Endodermal cell (in vitro differentiated cells): ENCODE measurements around the gene THSD4. TPM values are rescaled to one million over a fixed set of nuclear protein-coding genes. Genes with fewer than 3 reads are reported as not detected.

Experiments used
- DNase-seq: peaks from one replicate; pipeline ENCODE4 v3.0.0-alpha.2; 2017
- H3K27ac ChIP-seq: 2 replicates; pipeline ENCODE4 v1.5.1; 2013; ENCODE audit warnings: mild to moderate bottlenecking, low read depth, low read length, moderate library complexity
- H3K27me3 ChIP-seq: 2 replicates; pipeline ENCODE4 v1.6.1; 2013; ENCODE audit warnings: mild to moderate bottlenecking, low read length, moderate library complexity; ENCODE audit not compliant: insufficient read depth, control insufficient read depth, poor library complexity, severe bottlenecking
- H3K36me3 ChIP-seq: 2 replicates; pipeline ENCODE4 v1.7.0; 2013; ENCODE audit warnings: mild to moderate bottlenecking, low read length, moderate library complexity; ENCODE audit not compliant: control insufficient read depth, insufficient read depth
- H3K4me1 ChIP-seq: one replicate; pipeline ENCODE4 v1.7.0; 2013; ENCODE audit warnings: low read length; ENCODE audit not compliant: control insufficient read depth, insufficient read depth
- H3K4me3 ChIP-seq: 2 replicates; pipeline ENCODE4 v1.5.1; 2013; ENCODE audit warnings: mild to moderate bottlenecking, low read length, moderate library complexity
- H3K9ac ChIP-seq: 2 replicates; pipeline ENCODE4 v1.6.1; 2013; ENCODE audit warnings: mild to moderate bottlenecking, low read length, moderate library complexity; ENCODE audit not compliant: poor library complexity, severe bottlenecking; ENCODE audit errors: extremely low read depth
- H3K9me3 ChIP-seq: 2 replicates; pipeline ENCODE4 v1.6.1; 2013; ENCODE audit warnings: mild to moderate bottlenecking, low read length, moderate library complexity; ENCODE audit not compliant: control insufficient read depth
- H3K27ac Mint-ChIP-seq: 2 replicates; pipeline ENCODE4 v1.8.0; 2020; ENCODE audit warnings: mixed read lengths
- H3K27me3 Mint-ChIP-seq: 2 replicates; pipeline ENCODE4 v1.8.0; 2021; ENCODE audit warnings: mild to moderate bottlenecking, mixed read lengths; ENCODE audit not compliant: insufficient read depth
- H3K36me3 Mint-ChIP-seq: 2 replicates; pipeline ENCODE4 v1.8.0; 2020; ENCODE audit warnings: low read depth, mixed read lengths
- H3K4me1 Mint-ChIP-seq: 2 replicates; pipeline ENCODE4 v1.8.0; 2020; ENCODE audit warnings: mixed read lengths
- H3K4me3 Mint-ChIP-seq: 2 replicates; pipeline ENCODE4 v1.8.0; 2020; ENCODE audit warnings: mild to moderate bottlenecking, moderate library complexity, mixed read lengths
- H3K9me3 Mint-ChIP-seq: 2 replicates; pipeline ENCODE4 v1.8.0; 2020; ENCODE audit warnings: mild to moderate bottlenecking, mixed read lengths
- WGBS, 2 experiments: methylation state at CpG; one replicate each; pipeline versions ENCODE4 v1.1.5 to v1.1.7; 2013; ENCODE audit warnings: missing lambda C conversion rate in 2 of 2, mixed read lengths in 1 of 2; ENCODE audit not compliant: insufficient coverage in 1 of 2, insufficient read length in 1 of 2; 5-methylcytosine and 5-hydroxymethylcytosine counted together
- total RNA-seq, 2 donors: library from RNA; stranded (reverse); fragmentation: NEBNext Ultra II Directional in 1 of 2; extraction: Animal tissue kit (Norgen Biotek cat#: 25700) in 1 of 2; gene quantifications; 2 replicates in 1 of 2; 3 replicates in 1 of 2; pipeline ENCODE4 v1.2.1, GENCODE V29; 2021
- TF ChIP-seq, protein P1 (sequence below): fragments of 200-600 bp; sonication (generic); conservative IDR thresholded peaks from 2 replicates; pipeline ENCODE4 v1.5.0; 2021; ENCODE audit warnings: antibody characterized with exemption, mild to moderate bottlenecking

The THSD4 gene
- total RNA-seq, 2 donors from 2014 or later, result 4.6 to 5.4 TPM

DNA sequence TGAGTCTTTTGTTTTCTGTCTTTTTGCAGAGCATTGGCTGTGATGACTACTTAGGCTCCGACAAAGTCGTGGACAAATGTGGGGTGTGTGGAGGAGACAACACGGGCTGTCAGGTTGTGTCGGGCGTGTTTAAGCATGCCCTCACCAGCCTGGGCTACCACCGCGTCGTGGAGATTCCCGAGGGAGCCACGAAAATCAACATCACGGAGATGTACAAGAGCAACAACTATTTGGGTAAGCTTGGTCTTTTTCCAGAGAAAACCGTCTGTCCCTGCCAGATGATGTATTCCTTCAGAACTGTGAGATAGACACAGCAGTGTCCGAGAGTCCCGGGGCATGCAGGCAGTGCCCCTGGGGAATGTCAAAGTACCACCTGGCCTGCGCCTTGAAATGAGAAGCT is 545.2 kb downstream of the THSD4 start:
- H3K9me3 Mint-ChIP-seq, result peaks cover 11% of the 10 kb centered on the region
- TF ChIP-seq, protein P1, sequence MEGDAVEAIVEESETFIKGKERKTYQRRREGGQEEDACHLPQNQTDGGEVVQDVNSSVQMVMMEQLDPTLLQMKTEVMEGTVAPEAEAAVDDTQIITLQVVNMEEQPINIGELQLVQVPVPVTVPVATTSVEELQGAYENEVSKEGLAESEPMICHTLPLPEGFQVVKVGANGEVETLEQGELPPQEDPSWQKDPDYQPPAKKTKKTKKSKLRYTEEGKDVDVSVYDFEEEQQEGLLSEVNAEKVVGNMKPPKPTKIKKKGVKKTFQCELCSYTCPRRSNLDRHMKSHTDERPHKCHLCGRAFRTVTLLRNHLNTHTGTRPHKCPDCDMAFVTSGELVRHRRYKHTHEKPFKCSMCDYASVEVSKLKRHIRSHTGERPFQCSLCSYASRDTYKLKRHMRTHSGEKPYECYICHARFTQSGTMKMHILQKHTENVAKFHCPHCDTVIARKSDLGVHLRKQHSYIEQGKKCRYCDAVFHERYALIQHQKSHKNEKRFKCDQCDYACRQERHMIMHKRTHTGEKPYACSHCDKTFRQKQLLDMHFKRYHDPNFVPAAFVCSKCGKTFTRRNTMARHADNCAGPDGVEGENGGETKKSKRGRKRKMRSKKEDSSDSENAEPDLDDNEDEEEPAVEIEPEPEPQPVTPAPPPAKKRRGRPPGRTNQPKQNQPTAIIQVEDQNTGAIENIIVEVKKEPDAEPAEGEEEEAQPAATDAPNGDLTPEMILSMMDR, result no peak
- WGBS, 2 experiments, result 91 to 92% methylated on average over 11 to 15 of the region's 15 CpGs
- H3K27ac ChIP-seq, result no peak overlapping the region
- no peak overlapping the region for H3K4me3 Mint-ChIP-seq
- peaks cover 8% of the 10 kb centered on the region for H3K4me1 Mint-ChIP-seq
- H3K9me3 ChIP-seq, result peaks cover 2% of the 10 kb centered on the region
- no peak overlapping the region for H3K9ac ChIP-seq
- H3K27ac Mint-ChIP-seq, result no peak overlapping the region
- no peaks in the 10 kb centered on the region for H3K27me3 Mint-ChIP-seq
- H3K36me3 ChIP-seq, result no peaks in the 10 kb centered on the region
- no peaks in the 10 kb centered on the region for H3K27me3 ChIP-seq
- no peak for DNase-seq
- peaks cover 4% of the 10 kb centered on the region for H3K4me1 ChIP-seq
- no peak overlapping the region for H3K4me3 ChIP-seq
- no peaks in the 10 kb centered on the region for H3K36me3 Mint-ChIP-seq

DNA sequence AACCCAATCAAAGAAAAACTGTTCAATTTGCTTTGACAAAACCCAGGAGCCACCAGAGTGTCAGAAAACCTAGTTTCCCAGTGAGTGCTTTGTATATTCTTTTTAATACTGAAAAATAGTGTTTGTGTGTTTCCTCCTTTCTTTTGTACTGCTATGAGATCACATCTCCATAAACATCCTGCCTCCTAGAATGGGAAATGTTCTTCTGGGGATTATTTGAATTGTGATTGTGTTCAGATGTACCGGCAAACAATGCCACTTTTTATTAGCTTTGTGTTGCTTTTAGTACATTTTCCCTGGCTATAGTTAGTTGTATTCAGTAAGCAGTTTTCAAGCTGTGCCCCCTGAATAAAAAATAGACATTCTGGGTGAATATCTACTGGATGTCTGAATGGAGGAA is 547.0 kb downstream of the THSD4 start:
- Histone ChIP-seq H3K27me3 (no peaks in the 10 kb centered on the region), H3K27ac (no peak overlapping the region), H3K36me3 (no peaks in the 10 kb centered on the region), H3K4me1 (peaks cover 3% of the 10 kb centered on the region), H3K9ac (no peak overlapping the region), H3K4me3 (no peak overlapping the region), H3K9me3 (peaks cover 7% of the 10 kb centered on the region)
- H3K36me3 Mint-ChIP-seq, result no peaks in the 10 kb centered on the region
- peaks cover 15% of the 10 kb centered on the region for H3K9me3 Mint-ChIP-seq
- TF ChIP-seq, protein P1, result no peak
- 88 to 100% methylated on average over 1 of the region's 1 CpG for WGBS, 2 experiments
- peaks cover 8% of the 10 kb centered on the region for H3K4me1 Mint-ChIP-seq
- no peaks in the 10 kb centered on the region for H3K27me3 Mint-ChIP-seq
- no peak overlapping the region for H3K27ac Mint-ChIP-seq
- H3K4me3 Mint-ChIP-seq, result no peak overlapping the region
- DNase-seq, result no peak

DNA sequence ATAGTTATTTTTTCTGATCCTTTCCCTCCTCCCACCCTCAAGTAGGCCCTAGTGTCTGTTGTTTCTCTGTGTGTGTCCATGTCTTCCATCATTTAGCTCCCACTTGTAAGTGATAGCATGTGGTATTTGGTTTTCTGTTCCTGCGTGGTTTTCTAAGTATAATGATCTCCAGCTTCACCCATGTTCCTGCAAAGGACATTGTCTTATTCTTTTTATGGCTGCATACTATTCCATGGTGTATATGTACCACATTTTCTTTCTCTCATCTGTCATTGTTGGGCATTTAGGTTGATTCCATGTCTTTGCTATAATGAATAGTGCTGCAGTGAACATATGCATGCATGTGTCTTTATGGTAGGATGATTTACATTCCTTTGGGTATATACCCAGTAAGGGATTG is 549.4 kb downstream of the THSD4 start:
- H3K27ac ChIP-seq, result no peak overlapping the region
- 89% methylated on average over 1 of the region's 1 CpG; no CpG with 5 or more reads in 1 of the 2 experiments for WGBS, 2 experiments
- H3K36me3 ChIP-seq, result no peaks in the 10 kb centered on the region
- Mint-ChIP-seq H3K27me3 (peaks cover 3% of the 10 kb centered on the region), H3K36me3 (no peaks in the 10 kb centered on the region), H3K27ac (no peak overlapping the region), H3K9me3 (peaks cover 15% of the 10 kb centered on the region), H3K4me3 (no peak overlapping the region), H3K4me1 (peaks cover 8% of the 10 kb centered on the region)
- no peak for DNase-seq
- no peaks in the 10 kb centered on the region for H3K27me3 ChIP-seq
- peaks cover 3% of the 10 kb centered on the region for H3K4me1 ChIP-seq
- TF ChIP-seq, protein P1, result no peak
- no peak overlapping the region for H3K9ac ChIP-seq
- peaks cover 7% of the 10 kb centered on the region for H3K9me3 ChIP-seq
- H3K4me3 ChIP-seq, result no peak overlapping the region
